SIG-M5 treated with dmso at 0.1 percent for 504 hours (cell line): ENCODE measurements around the gene SLIT1.

Experiments
- DNase-seq: peaks from one replicate; lab custom pipeline; 2025; ENCODE audit not compliant: unreplicated experiment; lab: John Stamatoyannopoulos, UW

Gene SLIT1

DNA sequence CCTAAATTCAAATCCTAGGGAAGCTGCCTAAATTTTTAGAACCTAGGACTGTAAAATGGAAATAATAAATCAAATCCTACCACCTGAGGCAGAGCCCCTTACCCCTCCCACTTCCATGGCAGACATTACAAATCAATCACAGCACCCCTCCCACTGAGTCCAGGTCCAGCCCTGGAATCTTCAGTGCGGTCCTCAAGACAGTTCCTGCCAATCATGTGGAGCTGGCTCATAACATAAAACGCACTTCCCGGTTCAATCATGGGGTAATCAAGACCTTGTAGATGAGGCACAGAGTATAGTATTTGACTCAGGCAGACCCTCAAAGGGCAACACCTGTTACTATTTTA is 157.0 kb downstream of the SLIT1 start:
- DNase-seq, result no peak

DNA sequence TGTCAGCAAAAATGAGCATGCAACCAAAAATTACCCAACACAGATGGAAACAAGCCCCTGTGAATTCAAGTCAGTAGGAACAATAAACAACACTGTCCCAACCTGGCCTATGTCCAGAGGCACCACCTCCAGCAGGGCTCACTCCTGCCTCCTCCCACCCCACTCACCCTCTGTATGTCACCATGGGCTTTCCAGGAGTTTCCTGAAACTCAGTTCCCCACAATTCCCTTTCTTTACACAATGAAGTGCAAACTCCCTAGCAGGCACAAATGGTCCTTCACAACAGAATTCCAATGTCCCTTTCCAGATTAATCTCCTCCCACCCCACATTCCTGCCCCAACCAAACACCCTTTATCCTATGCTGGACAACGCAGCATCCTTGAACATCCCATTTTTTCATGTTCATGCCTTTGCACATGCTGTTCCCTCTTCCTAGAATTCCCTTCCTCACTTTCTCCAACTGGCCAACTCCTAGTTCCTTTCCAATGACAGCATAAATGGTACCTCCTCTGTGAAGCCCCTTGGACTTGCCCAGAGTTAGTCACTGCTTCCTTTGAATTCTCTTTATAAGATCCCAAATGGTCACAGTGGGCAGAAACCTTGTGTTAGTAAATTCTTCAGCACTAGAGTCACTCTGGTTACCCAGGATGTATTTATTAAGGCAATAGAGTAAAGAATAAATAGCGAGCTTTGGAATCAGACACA is 157.5 kb downstream of the SLIT1 start:
- no peak for DNase-seq

DNA sequence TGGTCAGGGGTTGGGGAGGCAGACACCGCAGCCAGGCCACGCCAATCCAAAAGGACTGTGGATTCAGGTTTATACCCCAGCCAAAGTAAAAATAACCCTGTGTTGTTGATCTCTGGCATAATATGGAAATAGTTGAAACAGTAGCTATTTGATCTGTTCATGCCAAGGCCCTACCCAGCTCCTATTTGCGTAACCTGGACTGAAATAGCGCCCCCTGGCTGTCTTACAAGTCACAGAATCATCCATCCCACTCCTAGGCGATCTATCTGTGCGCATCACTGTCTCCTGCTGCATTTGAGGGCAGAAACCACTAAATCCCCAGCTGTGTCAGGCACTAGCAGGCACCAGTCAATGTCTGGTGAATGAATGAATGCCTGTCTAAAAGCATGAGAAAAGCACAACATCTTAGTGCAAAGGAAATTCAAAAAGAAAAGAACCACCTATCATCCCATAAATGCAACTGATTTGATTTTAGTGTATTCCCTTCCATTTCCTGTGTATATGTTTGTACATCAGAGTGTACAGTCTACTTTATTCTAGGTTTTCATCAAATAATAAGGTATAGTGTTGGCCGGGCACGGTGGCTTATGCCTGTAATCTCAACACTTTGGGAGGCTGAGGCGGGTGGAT is 160.0 kb downstream of the SLIT1 start:
- peak; percentile 60 for DNase-seq

DNA sequence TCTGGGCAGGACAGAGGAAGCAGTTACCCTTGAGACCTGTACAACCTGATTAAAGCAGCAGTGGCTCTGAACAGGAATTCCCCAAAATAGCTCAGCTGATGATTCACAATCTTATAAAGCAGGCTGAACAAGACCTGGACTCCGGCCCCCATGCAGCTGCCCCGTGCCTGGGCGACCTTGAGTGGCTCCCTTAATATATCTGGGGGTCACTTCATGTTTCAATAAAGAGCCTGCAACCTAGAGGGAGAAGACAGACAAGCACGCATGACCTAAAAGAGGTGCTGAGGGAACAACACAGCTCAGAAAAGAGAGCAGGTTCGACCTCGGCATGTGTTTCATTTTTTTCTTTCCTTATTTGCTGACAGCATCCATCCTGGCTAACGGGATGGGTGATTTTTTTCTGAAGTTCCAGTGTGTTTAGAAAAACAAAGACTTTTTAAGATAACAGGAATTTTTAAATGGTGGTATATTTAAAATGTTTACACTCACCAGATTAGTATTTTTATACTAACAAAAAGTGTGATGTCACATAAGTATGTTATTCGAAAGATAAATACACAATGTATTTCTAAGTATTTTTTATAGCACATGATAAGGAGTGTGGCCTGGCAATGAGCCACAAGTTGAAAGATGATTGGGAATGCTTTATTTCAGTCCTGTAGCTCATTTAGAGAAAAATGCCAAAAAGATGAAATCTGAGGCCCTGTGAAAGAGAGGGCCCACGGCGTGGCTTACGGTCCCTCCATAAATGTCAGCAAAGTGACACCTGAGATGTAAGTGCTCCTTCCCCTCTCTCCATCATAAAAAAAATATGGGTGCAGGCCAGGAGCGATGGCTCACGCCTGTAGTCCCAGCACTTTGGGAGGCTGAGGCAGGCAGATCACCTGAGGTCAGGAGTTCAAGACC is 161.3 kb downstream of the SLIT1 start:
- DNase-seq, result no peak

DNA sequence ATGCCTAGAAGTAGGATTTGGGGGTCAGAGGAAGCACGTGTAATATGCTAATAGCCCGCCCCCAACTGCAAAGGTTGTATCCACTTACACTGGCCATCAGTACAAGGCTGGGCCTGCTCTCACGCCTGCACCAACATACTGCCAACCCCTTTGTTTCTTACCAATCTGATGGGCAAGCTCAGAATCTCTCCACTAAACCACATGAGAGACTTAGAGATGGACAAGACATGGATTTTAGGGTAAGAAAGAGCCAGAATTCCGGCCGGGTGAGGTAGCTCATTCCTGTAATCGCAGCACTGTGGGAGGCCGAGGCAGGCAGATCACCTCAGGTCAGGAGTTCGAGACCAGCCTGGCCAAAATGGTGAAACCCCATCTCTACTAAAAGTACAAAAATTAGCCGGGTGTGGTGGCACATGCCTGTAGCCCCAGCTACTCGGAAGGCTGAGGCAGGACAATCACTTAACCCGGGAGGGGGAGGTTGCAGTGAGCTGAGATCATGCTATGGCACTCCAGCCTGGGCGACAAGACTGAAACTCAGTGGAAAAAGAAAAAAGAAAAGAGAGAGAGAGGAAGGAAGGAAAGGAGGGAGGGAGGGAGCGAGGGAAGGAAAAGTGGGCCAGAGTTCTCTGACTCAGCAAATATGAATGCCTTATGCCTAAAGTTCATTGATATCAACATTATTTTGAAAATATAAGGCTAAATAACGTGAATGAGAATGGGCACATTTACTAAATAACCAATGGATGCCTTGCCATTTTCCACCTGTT is 162.2 kb downstream of the SLIT1 start:
- DNase-seq, result no peak

DNA sequence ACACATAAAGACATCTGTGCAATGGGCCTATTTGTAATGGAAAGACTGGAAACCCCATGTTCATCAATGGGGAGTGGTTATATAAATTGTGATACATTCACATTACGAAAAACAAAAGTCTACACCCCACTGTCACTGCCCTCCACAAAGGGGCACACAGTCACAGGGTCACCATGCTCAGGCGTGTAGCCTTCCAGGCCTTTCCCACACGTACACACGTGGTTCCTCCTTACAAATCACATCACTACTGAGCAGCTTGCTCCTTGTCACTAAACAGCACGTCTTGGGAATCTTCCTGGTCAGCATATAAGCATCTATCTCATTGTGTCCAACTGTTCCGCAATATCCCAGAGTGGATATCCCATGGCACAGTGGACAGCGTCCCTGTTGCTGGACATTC is 163.1 kb downstream of the SLIT1 start:
- no peak for DNase-seq

DNA sequence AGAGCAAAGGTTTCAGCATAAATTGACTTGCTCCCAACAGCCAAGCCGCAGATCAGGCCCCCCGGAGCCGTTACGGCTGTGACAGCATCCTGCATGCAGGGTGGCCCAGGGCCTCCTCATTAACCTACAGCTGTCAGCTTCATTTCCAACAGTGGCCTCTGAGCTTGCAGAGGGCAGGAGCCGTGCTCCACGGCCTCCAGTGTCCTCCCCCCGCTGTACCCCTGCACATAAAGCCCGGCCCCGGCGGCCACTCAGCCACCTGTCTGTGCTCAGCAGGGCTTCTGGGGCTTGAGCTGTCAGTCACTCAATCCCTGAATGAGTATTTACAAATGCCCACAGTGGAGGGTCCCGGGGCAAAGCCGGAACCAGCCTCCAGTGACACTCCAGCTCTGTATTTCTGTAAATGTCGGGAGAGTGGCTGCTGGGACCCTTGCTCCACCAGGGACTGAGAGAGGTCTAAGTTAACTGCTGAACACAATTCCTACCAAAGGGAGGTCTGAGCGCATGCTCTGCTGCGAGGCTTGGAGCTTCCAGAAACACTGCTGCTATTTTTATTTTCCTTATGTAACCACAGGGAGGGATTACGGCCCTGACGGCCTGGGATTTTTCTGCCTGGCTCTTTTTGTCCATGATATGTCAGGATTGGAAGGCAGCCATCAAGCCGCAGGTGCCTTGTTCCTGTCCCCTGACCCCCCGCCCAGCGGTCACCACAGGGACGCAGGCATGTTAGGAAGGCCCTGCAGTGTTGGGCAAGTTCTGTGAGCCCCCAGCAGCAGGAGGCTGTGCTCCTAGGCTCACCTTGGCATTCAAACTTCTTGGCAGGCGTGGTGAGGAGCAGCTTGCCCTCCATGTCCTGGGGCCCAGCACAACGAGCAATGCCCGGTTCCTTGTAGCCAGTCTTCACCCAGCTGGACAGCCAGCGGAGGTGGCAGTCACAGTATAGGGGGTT is 165.0 kb downstream of the SLIT1 start:
- no peak for DNase-seq

DNA sequence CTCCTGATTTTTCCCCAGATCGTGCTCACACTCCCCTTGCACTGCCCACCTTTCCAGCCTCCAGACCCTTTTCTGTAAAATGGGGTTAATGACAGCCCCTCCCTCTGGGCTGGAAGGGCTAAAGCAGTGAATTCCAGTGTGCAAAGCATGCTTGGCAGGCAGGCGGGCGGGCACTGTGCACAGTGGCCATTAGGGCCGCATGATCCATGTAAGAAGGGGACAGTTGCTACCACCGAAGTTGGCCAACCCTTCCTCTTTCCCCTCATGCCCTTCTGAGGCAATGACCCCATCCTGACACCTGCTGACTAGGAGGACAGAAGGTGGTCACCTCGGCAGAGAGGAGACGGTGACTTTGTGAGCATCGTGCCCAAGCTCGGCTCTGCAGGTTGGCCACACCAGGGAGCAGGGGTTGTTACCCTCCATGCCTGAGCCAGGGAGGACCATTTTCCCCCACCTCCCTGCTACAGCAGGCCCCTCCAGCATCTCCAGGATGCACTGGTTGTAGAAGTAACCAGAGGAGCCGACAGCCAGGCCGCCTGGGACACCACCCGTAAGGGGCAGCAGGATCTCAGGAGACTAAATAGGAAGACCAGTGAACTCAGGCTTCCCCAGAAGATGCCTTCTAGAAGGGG is 166.4 kb downstream of the SLIT1 start:
- DNase-seq, result no peak

DNA sequence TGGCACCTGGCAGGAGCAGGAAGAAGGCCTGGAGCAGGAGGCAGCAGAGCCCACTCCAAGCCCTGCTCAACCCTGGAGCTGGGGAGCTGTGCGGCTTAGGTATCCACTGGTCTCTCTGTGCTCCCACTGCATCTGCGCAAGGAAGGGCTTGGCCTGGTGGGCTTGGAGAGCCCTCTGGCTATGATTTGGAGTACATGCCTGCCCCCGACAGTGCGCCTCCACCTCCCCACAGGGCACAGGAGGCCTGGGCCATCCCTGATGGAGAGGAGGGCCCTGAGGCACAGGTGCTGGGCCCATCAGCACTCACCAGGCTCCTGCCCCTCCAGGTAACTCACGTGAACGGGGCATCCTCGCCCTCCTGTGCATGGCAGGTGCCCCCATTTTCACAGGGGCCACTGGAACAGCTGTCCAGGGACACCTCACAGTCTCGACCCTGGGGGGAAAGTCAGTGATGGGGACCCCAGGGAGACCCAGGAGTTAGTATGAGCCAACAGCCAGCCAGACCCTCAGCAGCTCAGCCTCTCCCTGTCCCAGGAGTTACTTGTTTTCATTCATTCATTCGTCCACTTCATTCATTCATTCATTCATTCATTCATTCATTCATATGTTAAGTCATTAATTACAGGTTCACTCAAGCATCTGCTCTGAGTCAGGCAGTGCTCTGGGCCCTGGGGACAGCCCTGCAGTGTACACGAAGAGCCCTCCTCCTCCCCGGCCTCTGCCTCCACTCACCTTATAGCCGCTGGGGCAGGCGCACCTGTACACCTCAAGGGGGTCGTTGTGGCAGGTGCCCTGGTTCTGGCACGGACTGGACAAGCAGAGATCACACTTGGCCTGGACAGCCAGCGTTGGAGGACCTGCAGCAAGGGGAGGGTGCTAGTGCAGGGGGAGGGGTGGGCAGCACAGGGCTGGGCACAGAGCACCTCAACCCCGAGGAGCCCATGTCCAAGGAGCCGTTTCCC is 167.2 kb downstream of the SLIT1 start:
- DNase-seq, result no peak

DNA sequence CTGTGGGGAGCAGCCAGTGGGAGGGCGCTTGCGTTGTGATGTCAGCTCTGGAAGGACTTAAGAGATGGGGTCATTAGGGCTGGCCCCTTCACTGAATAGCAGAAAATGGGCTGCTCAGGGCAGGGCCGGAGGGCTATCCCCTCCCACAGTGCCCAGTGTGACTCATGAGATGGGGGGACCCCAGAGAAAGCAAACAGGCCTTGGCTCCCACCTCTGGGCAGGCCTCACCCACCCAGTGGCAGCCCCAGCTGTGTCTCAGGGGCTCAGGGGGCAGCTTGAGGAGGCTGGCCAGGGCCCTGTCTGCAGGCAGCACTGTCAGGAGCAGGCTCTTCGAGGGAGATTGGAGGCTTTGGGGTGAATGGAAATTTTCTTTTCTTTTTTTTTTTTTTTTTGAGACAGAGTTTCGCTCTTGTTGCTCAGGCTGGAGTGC is 168.3 kb downstream of the SLIT1 start:
- no peak for DNase-seq

DNA sequence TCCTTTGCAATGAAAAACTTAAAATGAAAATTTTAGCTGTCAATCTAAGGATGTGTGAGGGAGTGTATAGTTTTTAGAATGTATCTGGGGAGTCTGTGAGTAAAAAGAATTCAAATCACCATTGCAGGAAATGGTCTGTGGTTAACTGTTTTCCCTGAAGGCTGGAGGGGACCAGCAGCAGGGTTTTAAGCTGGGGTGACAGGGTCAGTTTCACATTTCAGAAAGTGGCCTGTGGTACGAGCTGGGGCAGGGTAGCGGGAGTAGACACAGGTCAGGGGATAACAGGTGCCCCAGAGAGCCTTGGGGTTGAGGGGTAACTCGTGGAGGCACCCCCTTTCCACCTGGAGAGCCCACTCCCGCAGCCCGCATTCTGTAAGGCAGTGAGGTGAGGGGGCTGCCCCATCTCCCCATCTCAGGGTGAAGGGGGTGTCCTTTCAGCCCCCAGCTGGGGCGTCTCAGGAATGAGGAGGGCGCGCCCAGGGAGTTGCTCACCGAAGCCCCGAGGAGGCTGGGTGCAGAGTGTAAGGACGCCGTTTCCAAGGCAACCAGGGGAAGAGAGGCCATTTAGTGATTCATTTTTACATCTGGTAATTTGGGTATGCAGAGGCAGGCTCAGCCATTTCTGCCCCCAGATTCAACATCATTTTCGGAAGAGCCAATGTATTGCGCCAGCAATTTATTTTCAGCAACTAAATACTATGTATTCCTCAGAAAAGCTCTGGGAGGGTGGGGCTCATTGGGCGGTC is 168.9 kb downstream of the SLIT1 start:
- DNase-seq, result no peak

DNA sequence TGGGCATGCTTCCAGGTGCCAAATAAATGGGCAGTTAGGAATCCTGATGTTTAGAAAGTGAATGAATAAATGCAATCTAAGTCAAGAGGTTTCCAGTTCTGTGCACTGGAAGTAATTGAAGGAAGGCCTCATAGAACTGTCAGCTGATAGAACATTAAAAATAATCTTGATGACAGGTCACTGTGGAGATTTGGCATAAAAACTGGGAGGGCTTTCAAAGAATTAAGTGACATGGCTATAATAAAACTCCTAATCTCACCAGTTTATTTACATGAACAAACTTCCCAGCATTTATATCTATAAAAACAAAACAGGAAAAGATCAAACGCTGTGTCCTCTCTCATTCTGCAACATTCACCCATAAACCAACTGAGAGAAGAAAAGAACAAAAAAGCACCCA is 170.5 kb downstream of the SLIT1 start:
- DNase-seq, result no peak

DNA sequence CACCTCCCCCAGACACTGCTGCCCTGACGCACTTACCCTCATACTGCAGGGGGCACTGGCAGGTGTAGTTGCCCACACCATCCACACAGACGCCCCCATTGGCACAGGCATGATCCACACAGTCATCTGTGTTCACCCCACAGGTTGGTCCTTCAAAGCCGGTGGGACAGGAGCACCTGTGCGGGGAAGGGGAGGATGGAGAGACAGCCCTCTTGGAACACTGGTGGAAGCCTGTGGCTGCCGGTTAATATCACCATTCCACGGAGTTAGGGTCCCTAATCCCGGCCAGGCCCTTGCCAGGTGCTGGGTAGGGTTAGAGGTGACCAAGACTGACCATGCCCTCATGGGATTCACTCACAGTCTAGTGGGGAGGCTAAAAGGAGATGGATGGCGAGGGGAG is 171.8 kb downstream of the SLIT1 start:
- no peak for DNase-seq

DNA sequence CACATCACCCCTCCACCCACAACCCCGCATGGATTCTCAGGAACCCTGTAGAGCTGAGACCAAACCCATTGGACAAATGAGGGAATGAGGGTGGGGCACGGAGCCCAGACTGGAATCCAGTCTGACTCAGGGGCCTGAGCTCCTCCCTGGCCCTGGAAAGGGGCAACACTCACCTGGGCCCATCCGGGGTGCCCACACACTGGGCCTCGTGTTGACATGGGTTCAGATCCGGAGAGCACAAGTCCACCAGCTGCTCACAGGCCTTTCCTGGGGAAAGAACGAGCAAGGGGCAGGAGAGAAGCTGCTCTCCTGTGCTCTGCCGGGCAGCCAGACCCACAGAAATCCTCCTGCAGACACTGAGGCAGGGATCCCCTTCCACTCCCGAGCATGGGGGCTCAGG is 172.2 kb downstream of the SLIT1 start:
- DNase-seq, result no peak

DNA sequence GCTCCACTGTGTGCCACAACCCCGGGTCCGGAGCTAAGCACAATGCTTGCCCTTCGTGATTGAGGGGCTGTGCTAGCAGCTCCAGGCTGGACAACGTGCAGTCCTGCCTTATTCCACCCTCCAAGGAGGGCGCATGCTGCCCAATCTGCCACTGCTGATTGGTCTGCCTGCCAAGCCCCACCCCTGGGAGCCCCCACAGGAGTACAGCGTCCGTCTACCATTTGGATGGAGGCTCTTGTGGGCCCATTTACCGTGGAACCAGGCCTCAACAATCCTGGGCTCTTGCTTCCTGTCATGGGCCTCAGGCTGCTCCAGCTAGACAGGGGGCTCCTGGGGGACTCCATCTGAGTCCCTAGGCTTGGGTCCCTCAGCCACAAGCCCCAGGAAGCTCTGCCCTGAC is 173.3 kb downstream of the SLIT1 start:
- DNase-seq, result no peak

DNA sequence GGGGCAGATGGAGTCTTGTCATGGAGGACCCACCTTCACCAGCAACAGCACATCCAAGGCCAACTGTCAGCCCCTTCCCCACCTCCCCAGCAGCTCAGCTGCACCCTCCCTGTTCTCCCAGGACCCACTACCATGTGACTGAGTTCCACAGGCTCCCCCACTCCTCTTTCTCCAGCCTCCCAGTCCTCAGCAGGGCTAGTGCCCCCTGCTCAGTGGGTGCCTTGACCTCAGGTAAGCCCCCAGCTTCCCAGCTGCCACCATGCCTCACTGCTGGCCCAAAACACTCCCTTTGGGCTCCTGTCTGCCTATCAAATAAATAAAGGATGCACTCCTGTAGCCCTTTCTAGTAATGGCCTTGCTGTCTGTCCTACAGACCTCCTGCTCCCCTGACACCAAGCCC is 174.4 kb downstream of the SLIT1 start:
- no peak for DNase-seq

DNA sequence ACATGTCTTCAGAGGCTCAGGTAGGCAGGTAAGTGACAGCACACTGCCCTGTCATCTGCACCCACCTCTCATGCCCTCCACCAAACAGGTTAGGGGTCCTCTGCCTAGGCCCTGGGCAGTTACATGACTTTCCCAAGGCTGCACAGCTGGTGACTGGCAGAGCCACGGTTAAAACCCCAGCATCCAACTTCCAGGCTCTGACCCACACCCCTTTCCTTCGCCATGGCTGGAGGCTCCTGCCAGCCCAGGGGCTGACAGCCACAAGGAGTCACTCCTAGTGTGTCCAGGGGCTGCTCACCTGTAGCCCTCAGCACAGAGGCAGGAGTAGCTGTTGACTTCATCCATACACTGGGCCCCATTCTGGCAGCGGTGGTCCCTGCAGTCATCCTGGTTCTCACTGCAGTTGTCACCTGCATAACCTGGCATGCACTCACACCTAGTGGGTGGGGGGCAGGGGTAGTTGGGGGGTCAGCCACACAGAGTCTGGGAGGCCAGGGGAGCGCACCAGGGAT is 175.0 kb downstream of the SLIT1 start:
- no peak for DNase-seq

DNA sequence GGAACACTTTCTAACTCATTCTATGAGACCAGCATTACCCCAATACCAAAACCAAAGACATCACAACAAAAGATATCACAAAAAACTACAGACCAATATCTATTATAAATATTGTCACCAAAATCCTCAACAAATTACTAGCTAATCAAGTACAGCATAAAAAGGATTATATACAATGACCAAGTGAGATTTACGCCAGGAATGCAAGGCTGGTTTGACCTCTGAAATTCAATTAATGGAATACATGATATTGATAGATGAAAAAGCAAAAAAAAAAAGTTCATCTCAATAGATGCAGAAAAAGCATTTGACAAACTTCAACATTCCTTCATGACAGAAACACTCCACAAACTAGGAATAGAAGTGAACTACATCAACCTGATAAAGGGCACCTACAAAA is 178.3 kb downstream of the SLIT1 start:
- no peak for DNase-seq
